GM21381 (cell line): Measurements from ENCODE around the gene PKD2.

ENCODE experiments used
- ATAC-seq: cut with Tn5 transposase; IDR thresholded peaks from one replicate; pipeline ENCODE4 v1.9.1; 2021; ENCODE audit warnings: mild to moderate bottlenecking, moderate library complexity; ENCODE audit not compliant: unreplicated experiment

PKD2 gene

GRCh38 chr4:88007304-88008121, at the start of gene PKD2:
Gene PKD2 (plus strand): TSS chr4:88007635. CDS start chr4:88007734, 99 bp downstream.
- ATAC-seq, result peak; percentile 95

GRCh38 chr4:87961993-87962392, 45.4 kb upstream of the PKD2 start:
- no peak for ATAC-seq

GRCh38 chr4:87962398-87963146, 44.9 kb upstream of the PKD2 start:
- ATAC-seq, result no peak

DNA sequence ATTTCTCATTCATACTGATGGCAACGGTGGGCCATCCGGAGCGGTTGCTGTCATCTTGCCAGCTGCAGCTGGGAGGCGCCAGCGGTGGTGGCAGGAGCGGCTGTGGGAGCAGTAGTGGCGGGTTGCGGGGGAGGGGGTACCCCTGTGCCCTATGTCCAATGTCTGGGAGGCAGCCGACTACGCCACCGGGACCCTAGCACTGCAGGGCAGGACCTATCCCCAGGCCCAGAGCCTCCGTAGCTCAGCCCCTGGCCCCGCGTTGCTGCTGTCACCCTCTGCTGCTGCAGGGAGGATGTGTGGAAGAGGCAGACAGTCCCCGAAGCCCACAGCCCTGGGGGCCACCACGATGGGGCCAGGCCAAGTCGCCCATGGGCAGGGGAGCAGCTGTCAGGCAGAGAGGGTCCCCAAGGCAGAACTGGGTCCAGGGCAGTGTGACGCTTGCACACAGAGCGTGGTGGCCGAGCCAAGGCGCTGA, 41.9 kb upstream of the PKD2 start:
- no peak for ATAC-seq

GRCh38 chr4:87966095-87966496, 41.3 kb upstream of the PKD2 start:
- ATAC-seq, result no peak

DNA sequence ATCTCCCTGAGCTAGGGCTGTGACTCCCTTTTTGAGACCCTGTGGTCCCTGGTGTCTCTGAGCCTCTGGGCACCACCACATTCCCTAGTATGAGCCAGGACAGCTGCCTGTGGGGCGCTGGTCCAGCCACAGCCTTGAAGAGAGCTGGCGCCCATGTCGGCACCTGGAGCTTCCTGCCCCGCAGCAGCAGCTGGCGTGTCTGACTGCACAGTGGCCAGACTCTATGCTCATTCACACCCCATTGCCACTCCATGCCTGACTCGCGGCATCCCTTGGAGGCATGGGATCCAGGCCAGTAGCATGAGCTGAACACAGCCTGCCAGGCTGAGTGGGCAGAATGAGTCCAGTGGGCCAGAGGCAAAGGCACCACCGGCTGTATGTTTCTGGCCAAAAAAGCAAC, 40.2 kb upstream of the PKD2 start:
- ATAC-seq, result no peak

DNA sequence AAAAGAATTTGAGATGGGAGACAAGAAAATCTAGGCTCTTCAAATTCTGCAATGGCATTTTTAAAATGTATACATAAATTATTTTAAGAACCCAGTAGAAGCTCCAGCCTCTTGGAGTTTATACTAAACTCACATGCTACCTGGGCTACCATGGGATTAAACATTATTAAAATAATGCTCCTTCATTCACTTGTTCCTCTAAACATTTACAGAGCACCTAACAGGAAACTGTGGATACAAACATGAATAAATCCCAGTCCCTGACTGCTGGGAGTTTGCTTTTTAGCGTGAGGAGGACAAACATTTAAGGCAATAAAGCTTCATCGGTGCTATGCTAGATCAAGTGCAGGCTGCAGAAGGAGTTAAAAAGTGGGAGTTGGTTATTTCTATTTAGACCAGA, 37.3 kb upstream of the PKD2 start:
- ATAC-seq, result no peak

DNA sequence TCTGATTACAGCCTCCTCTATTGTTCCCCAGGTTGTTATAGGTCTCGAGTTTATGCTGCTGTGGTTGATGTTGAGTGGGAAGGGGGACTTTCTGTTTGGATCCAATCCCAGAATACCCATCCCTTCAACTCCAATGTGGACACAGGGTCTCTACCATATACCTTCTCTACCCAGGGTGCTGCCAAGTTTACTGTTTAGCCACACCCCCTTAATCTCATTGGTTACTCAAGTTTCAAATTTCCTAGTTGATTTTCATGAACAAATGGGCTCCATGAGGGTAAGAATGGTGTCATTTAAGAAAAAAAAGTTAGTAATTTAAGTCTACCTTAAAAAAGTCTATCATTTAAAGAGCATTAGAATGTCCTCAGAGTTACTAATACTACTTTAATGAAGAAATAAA, 35.6 kb upstream of the PKD2 start:
- ATAC-seq, result no peak

- ATAC-seq, result peak; percentile 78
Observed at GRCh38 chr4:87973283-87974169, 33.9 kb upstream of the PKD2 start.

DNA sequence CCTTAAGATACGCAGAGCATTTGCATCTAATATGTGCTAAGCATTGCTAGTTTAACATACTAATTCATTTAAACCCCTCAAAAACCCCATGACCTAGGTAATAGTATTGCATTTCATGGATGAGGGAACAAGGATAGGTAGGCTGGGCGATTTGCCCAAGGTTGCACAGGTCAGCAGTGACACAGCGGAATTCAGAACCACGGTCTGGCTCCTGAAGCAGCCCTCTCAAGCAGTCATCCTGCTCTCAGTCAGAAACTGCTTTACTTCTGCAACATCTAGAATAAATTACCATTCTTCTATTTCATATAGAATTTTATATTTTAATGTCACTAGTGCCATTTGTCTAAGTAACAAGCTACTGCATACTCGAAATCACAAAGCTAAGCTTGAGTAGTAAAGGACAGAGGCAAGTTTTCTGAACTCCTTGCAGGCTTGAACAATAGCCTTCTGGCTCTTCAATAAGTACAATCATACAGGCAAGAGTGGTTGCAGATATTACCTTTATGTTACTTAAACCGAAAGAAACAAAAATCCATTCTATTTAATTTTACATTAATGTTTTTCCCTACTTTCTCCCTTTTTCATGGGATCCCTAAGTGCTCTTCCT, 32.5 kb upstream of the PKD2 start:
- peak; percentile 17 for ATAC-seq

DNA sequence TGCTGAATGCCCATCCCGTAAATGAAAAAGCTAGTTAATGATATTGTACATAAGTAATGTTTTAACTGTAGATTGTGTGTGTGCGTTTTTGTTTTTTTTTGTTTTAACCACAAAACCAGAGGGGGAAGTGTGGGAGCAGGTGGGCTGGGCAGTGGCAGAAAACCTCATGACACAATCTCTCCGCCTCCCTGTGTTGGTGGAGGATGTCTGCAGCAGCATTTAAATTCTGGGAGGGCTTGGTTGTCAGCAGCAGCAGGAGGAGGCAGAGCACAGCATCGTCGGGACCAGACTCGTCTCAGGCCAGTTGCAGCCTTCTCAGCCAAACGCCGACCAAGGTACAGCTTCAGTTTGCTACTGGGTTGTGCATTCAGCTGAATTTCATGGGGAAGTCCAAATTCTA, 32.0 kb upstream of the PKD2 start, which contains the start of gene SPP1:
Gene SPP1, plus strand, starts transcription at position 249 of the 400 bp plus-strand sequence. CDS start 1,182 bp downstream, outside the sequence.
- ATAC-seq, result peak; percentile 81

- ATAC-seq, result no peak
Observed at GRCh38 chr4:87977521-87978278, 29.7 kb upstream of the PKD2 start.

- no peak for ATAC-seq
Observed at GRCh38 chr4:87978681-87979080, 28.8 kb upstream of the PKD2 start.

DNA sequence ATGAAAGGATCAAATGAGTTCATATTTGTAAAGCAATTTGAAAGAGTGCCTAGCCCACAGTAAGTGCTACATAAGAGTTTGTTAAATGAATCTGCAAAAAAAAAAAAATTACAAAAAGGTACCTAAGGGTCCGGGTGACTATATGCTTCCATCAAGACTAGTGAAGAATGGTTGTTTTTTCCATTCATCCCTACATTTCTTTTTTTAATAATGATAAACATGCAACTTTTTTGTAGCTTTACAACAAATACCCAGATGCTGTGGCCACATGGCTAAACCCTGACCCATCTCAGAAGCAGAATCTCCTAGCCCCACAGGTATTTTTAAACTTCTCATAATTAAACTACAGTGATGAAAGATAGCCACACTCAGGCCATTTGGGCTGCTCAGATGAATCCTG, 27.6 kb upstream of the PKD2 start:
- ATAC-seq, result no peak

- no peak for ATAC-seq
Observed at GRCh38 chr4:87981486-87981885, 25.9 kb upstream of the PKD2 start.

GRCh38 chr4:87982036-87982435, 25.4 kb upstream of the PKD2 start:
- ATAC-seq, result no peak

- no peak for ATAC-seq
Observed at GRCh38 chr4:87982446-87983010, 24.9 kb upstream of the PKD2 start.

DNA sequence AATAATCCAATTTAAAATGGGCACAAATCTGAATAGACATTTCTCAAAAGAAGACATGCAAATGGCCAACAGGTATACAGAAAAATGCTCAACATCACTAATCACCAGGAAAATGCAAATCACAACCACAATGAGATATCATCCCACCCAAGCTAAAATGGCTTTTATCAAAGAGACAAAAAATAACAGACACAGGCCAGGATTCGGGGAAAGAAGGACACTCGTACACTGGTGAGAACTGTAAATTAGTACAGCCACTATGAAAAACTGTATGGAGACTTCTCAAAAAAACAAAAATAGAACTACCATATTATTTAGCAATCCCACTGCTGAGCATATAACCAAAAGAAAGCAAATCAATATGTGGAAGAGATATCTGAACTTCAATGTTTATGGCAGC, 23.4 kb upstream of the PKD2 start:
- no peak for ATAC-seq

DNA sequence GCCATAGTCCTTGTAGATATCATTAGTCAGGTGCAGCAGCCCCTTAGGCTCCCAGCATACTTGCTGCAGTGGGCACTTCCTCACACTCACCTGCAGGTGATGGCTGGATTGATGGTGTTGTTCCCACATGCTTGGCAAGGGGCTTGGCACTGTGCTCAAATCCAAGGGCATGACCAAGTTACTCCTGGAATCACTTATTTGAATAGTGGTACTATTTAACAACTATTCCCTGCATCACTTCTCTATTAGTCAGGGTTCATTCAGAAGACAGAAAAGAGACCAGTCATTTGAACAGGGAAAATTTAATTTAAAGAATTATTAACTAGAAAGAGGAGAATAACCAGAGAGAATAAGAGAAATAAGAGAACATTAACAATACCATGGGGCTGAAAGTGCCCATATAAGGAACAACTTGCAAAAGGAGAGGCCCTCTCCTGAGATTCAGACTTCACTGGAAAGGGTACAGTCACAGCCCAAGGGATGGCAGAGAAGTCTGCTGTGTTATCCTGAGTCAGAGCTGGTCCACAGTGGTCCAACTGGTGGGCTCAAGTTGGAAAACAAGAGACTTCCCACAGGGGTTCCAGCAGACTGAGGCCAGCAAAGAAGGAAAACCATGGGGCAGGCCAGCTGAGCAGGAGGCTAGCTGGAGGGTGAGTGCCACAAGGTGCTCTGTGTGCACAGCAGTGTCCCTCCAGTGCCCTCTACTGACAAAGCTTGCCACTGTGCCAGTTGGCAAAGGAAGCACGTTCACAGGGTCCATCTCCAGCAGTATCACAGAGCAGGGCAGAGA, 22.1 kb upstream of the PKD2 start:
- ATAC-seq, result peak; percentile 79
